Hepatocyte (in vitro differentiated cells): ENCODE data around the gene PIBF1. TPM values are rescaled to one million over a fixed set of nuclear protein-coding genes. Genes with fewer than 3 reads are reported as not detected.
"Not testable (repeated sequence)": the region's sequence is repeated elsewhere in the genome, so short reads cannot be mapped to it uniquely, and the experiment has no call there.

ENCODE experiments used
- DNase-seq: peaks from one replicate; pipeline ENCODE4 v3.0.0-alpha.2; 2016; ENCODE audit warnings: low spot score
- H2AFZ ChIP-seq: fragments of 200-600 bp; sonication (generic); 2 replicates; pipeline ENCODE4 v1.6.0; 2016; ENCODE audit warnings: antibody characterized with exemption, mild to moderate bottlenecking
- H3K27ac ChIP-seq: fragments of 200-600 bp; sonication (generic); 2 replicates; pipeline ENCODE4 v1.5.1; 2016; ENCODE audit warnings: mild to moderate bottlenecking
- H3K27me3 ChIP-seq: fragments of 200-600 bp; sonication (generic); 2 replicates; pipeline ENCODE4 v1.6.1; 2016
- H3K36me3 ChIP-seq: fragments of 200-600 bp; sonication (generic); replicated peaks from 2 replicates; pipeline ENCODE4 v1.5.1; 2016; ENCODE audit warnings: low read depth; ENCODE audit not compliant: insufficient read depth
- H3K4me1 ChIP-seq: fragments of 200-600 bp; sonication (generic); 2 replicates; pipeline ENCODE4 v1.5.1; 2016; ENCODE audit warnings: mild to moderate bottlenecking, moderate library complexity; ENCODE audit not compliant: insufficient read depth
- H3K4me2 ChIP-seq: fragments of 200-600 bp; sonication (generic); 2 replicates; pipeline ENCODE4 v1.6.0; 2016
- H3K4me3 ChIP-seq: fragments of 200-600 bp; sonication (generic); 2 replicates; pipeline ENCODE4 v1.5.1; 2016; ENCODE audit warnings: mild to moderate bottlenecking
- H3K79me2 ChIP-seq: fragments of 200-600 bp; sonication (generic); 2 replicates; pipeline ENCODE4 v1.6.0; 2017; ENCODE audit warnings: mild to moderate bottlenecking
- H3K9me2 ChIP-seq: fragments of 200-600 bp; sonication (generic); replicated peaks from 2 replicates; pipeline ENCODE4 v1.6.0; 2017; ENCODE audit warnings: mild to moderate bottlenecking; ENCODE audit not compliant: insufficient read depth
- H3K9me3 ChIP-seq: fragments of 200-600 bp; sonication (generic); 2 replicates; pipeline ENCODE4 v1.5.1; 2016; ENCODE audit warnings: low read depth, mild to moderate bottlenecking
- H4K20me1 ChIP-seq: fragments of 200-600 bp; sonication (generic); 2 replicates; pipeline ENCODE4 v1.6.0; 2016; ENCODE audit warnings: mild to moderate bottlenecking; ENCODE audit not compliant: insufficient read depth, poor library complexity, severe bottlenecking
- EZH2 ChIP-seq: fragments of 200-600 bp; sonication (generic); IDR thresholded peaks from 2 replicates; pipeline ENCODE4 v1.6.1; 2016; ENCODE audit warnings: antibody characterized with exemption, mild to moderate bottlenecking, borderline replicate concordance
- EZH2phosphoT487 ChIP-seq: fragments of 200-600 bp; sonication (generic); IDR thresholded peaks from one replicate; pipeline ENCODE4 v1.6.1; 2018; ENCODE audit warnings: antibody characterized with exemption, mild to moderate bottlenecking, low read depth, moderate library complexity; ENCODE audit not compliant: unreplicated experiment, severe bottlenecking
- WGBS: methylation state at CpG from one replicate; pipeline ENCODE4 v1.1.6; 2016; ENCODE audit warnings: low lambda C conversion rate; ENCODE audit errors: missing lambda C conversion rate; 5-methylcytosine and 5-hydroxymethylcytosine counted together
- polyA plus RNA-seq: library from polyadenylated mRNA; unstranded; fragments of >200 nt; fragmentation: Nextera tagmentation; extraction: Ambion mirVana; gene quantifications from 2 replicates; pipeline ENCODE4 v1.2.1, GENCODE V29; 2016
- total RNA-seq: library from RNA; depleted of rRNA; stranded (reverse); fragments of >200 nt; gene quantifications from 2 replicates; pipeline ENCODE4 v1.2.3, GENCODE V29; 2014
- TF ChIP-seq, protein P1 (sequence below): fragments of 200-600 bp; sonication (generic); IDR thresholded peaks from 2 replicates; pipeline ENCODE4 v1.5.1; 2016; ENCODE audit warnings: antibody characterized with exemption, mild to moderate bottlenecking; ENCODE audit not compliant: poor library complexity

PIBF1 gene
- total and polyA plus RNA-seq, 2 experiments from 2014 or later: 13.1 to 24.5 TPM

DNA sequence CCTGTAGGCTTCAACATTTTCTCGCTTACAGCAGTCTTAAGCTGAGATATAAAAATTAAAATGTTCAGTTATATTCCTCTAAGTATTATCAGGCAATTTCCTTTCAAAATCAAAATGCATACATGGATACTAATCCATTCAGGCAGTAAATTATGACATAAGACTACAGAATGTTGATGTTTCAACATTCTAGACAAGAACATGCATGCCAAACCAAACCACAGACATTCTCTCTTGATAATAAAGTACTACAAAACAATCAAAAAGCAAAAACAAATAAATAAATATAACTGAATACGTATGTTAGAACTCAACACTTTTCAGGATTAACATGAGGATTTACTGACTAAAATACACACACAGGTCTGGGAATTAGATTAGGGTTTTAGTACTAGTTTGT is 7.9 kb upstream of the PIBF1 start:
- Histone ChIP-seq H2AFZ (no peak overlapping the region), H3K27me3 (no peaks in the 10 kb centered on the region), H3K9me2 (no peaks in the 10 kb centered on the region), H3K9me3 (no peaks in the 10 kb centered on the region), H3K36me3 (no peaks in the 10 kb centered on the region), H4K20me1 (peaks cover 7% of the 10 kb centered on the region), H3K4me1 (peaks cover under 1% of the 10 kb centered on the region), H3K27ac (no peak overlapping the region), H3K79me2 (peaks cover 15% of the 10 kb centered on the region), H3K4me3 (no peak overlapping the region), H3K4me2 (no peak overlapping the region)
- WGBS: 92% methylated on average over 2 of the region's 2 CpGs
- no peak for DNase-seq
- TF ChIP-seq, protein P1, sequence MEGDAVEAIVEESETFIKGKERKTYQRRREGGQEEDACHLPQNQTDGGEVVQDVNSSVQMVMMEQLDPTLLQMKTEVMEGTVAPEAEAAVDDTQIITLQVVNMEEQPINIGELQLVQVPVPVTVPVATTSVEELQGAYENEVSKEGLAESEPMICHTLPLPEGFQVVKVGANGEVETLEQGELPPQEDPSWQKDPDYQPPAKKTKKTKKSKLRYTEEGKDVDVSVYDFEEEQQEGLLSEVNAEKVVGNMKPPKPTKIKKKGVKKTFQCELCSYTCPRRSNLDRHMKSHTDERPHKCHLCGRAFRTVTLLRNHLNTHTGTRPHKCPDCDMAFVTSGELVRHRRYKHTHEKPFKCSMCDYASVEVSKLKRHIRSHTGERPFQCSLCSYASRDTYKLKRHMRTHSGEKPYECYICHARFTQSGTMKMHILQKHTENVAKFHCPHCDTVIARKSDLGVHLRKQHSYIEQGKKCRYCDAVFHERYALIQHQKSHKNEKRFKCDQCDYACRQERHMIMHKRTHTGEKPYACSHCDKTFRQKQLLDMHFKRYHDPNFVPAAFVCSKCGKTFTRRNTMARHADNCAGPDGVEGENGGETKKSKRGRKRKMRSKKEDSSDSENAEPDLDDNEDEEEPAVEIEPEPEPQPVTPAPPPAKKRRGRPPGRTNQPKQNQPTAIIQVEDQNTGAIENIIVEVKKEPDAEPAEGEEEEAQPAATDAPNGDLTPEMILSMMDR: no peak
- TF ChIP-seq EZH2phosphoT487 (no peak), EZH2 (no peak)

DNA sequence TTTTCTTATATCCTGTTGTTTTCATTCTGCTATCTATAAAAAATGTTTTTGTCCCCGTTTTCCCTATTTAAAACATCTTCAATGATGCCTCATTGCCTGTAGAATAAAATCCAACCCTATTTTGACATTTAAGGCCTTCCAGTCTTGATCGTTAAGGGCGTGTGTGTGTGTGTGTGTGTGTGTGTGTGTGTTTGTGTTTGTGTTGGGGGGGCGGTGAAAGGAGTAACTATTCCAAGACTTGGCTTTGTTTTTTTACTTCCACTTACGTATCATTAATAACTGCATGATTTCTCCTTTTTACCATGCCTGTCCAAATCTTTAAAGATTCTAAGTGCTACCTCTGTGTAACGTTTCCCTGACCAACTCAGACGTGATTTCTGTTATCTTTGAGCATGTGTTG is 784 bp downstream of the PIBF1 start:
- peaks cover 92% of the 10 kb centered on the region for H3K79me2 ChIP-seq

DNA sequence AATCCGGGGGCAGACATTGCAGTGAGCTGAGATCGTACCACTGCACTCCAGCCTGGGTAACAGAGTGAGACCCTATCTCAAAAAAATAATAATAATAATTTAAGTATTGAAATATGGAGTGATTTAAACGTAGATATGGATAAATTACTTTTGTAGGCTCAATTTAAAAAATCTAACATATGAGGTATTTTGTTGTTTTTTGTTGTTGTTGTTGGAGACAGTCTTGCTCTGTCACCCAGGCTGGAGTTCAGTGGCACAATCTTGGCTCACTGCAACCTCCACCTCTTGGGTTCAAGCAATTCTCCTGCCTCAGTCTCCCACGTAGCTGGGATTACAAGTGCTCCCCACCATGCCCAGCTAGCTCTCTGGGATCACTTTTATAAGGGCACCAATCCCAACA is 2.7 kb downstream of the PIBF1 start:
- not testable (repeated sequence) for H3K36me3 ChIP-seq, H3K9me2 ChIP-seq, H3K27ac ChIP-seq, H3K27me3 ChIP-seq, H3K4me2 ChIP-seq, H2AFZ ChIP-seq, H3K4me3 ChIP-seq, DNase-seq, H3K4me1 ChIP-seq, H4K20me1 ChIP-seq, H3K9me3 ChIP-seq
- 95% methylated on average over 4 of the region's 4 CpGs for WGBS
- H3K79me2 ChIP-seq: peaks cover 91% of the 10 kb centered on the region

More for the DNA sequence above, 784 bp downstream of the PIBF1 start:
- H3K36me3 ChIP-seq: no peaks in the 10 kb centered on the region
- H3K4me1 ChIP-seq: peaks cover 11% of the 10 kb centered on the region
- H3K4me3 ChIP-seq: peak overlapping the region; percentile 59
- WGBS: 5% methylated on average over 7 of the region's 7 CpGs
- H3K9me3 ChIP-seq: no peaks in the 10 kb centered on the region
- peaks cover 2% of the 10 kb centered on the region for H4K20me1 ChIP-seq
- H3K27ac ChIP-seq: peak overlapping the region; percentile 36
- peak overlapping the region; percentile 79 for H3K4me2 ChIP-seq
- no peak for TF ChIP-seq EZH2
- no peak for TF ChIP-seq EZH2phosphoT487
- TF ChIP-seq, protein P1: no peak
- H2AFZ ChIP-seq: peak overlapping the region; percentile 58
- no peak for DNase-seq
- no peaks in the 10 kb centered on the region for H3K27me3 ChIP-seq
- H3K9me2 ChIP-seq: no peaks in the 10 kb centered on the region

- 100% methylated on average over 1 of the region's 1 CpG for WGBS
- H3K36me3 ChIP-seq: no peaks in the 10 kb centered on the region
- no peak overlapping the region for H3K27ac ChIP-seq
- DNase-seq: no peak
- no peak overlapping the region for H3K4me2 ChIP-seq
- H2AFZ ChIP-seq: no peak overlapping the region
- no peaks in the 10 kb centered on the region for H3K9me2 ChIP-seq
- H3K4me1 ChIP-seq: no peaks in the 10 kb centered on the region
- H3K79me2 ChIP-seq: peaks cover 61% of the 10 kb centered on the region
- no peaks in the 10 kb centered on the region for H3K27me3 ChIP-seq
- no peaks in the 10 kb centered on the region for H4K20me1 ChIP-seq
- no peaks in the 10 kb centered on the region for H3K9me3 ChIP-seq
- no peak overlapping the region for H3K4me3 ChIP-seq
- TF ChIP-seq, protein P1: no peak
- no peak for TF ChIP-seq EZH2
- no peak for TF ChIP-seq EZH2phosphoT487
Observed at GRCh38 chr13:72788831-72789230, 6.9 kb downstream of the PIBF1 start.
